GM15510 (cell line): ENCODE results near the gene PFN3.

Experiments
- POLR2A ChIP-seq: IDR thresholded peaks from 3 replicates; pipeline ENCODE4 v1.6.1; 2011; ENCODE audit warnings: borderline replicate concordance; ENCODE audit not compliant: insufficient read length; ENCODE audit errors: extremely low read depth

PFN3 gene

DNA sequence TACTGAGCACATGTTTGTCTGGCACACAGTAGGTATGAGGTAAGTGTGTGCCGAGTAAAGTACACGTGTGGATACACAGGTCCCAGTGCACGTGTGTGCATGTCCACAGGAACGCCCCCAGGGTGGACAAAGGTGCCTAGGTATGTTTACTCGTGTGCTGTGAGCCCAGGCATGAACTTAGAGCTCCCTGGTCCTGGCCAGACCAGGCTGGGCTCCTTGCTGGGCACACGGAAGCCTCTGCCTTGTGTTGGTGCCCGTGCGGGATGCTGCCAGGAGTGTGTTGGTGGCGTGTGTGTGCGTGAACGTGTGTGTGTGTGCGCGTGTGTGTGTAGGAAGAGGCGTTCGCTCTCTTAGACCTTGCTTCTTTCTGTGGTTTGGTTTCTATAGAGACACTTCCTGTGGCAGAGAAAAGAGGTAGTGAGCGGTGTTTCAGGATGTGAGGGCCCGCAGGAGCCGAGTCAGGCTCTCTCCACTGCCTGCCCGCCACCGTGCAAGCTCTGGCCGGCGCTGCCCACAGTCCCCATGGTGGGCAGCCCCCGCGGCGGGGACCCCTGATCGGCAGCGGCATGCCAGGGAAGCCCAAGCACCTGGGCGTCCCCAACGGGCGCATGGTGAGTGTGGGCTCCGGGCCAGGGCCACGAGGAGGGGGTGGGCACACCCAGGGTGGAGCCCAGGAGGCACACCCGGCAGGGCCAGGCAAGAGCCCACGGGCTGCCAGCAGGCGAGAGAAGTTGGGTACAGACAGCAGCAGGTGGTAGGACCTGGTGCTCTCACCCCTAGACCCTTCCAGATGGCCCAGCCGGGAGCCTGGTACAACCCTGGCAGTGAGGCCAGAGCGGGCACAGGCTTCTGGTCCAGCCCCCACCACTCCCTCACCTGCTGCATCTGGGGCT lies 42.8 kb downstream of the PFN3 start, which contains the start of gene RGS14:
RGS14 (plus strand) TSS at position 466 of the 893 bp plus-strand sequence; CDS start at position 567, 101 bp downstream.
- TF ChIP-seq POLR2A, result peak; percentile 73

DNA sequence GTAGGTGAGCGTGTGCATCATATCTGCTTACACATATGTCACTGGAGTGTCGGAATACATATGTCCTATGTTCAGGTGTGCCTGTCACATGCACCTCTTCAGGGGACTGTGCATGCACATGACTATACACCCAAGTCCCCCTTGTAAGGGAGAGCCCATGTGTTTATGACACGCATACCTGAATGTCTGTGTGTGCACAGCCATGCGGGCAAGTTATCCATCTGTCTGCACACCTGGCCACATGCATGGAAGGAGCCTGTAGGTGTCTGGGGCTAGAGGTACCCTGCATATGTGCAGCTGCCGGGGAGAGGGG lies 43.4 kb downstream of the PFN3 start:
- no peak for TF ChIP-seq POLR2A

DNA sequence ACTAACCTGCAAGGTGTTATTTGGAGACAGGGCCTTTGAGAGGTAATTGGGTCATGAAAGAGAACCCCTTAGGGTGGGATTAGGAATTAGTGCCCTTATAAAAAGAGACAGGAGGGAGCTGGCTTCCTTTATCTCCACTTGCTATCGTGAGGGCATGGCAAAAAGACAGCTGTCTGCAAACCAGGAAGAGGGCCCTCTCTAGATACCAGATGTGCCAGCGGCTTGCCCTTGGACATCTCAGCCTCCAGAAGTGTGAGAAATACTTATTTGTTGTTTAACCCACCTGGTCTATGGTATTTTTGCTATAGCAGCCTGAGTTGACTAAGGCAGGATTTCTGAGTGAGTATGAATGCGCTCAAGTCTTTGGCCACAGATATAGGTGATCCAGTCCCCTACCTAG lies 43.7 kb downstream of the PFN3 start:
- no peak for TF ChIP-seq POLR2A

DNA sequence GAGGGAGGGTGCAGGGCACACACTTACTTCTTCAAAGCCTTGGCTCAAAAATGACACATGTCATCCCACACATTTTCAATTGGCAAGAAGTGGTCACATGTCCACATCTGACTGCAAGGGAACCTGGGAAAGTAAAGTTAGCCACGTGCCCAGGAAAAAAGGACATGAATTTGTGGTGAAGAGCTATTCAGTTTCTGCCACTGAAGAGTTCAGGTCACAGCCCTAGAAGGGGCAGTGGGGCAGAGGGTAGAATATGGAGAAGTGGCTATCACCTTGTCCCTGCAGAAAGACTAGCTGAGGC lies 44.6 kb downstream of the PFN3 start:
- TF ChIP-seq POLR2A, result no peak

DNA sequence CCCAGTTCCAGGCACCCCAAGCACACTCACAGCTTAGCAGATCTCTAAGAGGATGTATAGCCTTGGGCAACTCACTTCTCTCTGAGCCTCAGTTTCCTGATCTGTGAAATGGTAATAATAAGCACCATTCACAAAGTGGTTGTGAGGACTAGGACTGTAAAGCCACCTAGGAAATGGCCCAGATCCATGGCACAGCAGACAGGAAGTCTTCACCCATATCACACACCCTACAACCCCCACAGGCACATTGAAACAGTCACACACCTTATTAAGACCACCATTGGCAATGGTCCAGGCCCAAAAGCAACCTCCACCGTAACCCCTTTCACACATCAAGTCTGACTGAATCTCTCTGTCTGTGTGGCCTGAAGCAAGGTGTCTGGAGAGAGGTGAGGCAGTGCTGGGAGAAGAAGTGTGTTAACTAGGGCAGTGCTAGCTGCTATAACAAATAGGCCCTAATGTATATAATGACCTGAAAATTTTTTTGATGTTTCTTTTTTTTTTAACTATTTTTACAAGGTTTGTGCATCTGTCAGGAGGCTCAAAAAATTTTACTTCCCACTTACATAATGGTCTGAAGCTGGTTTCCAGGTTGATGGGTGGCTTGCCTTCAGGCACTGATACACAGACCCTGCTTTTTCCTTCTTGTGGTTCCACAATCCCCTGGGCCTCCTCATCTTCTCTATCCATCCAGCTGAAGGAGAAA lies 45.1 kb downstream of the PFN3 start:
- TF ChIP-seq POLR2A, result no peak

DNA sequence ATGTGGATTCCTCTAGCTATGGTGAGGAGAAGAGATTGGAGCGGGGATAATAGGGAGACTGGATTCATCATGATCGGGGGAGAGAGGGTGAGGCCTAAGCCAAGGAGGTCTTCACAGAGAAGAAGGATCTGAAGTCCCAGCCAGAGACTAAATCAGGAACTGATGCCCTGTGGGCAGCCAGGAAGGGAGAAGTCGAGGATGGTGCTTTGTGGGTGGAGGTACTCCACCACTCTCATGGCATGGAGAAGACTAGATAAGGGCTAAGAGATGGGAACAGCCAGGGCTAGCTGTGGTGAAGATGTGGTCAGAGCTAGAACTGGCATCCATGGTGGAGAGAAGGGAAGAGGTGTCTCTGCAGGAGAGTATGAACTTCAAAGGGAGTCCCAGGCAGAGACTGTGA lies 45.8 kb downstream of the PFN3 start:
- no peak for TF ChIP-seq POLR2A

GRCh38 chr5:177354256-177354655 lies 46.2 kb downstream of the PFN3 start:
- no peak for TF ChIP-seq POLR2A

- no peak for TF ChIP-seq POLR2A
Observed at GRCh38 chr5:177353093-177353492, 47.4 kb downstream of the PFN3 start.

DNA sequence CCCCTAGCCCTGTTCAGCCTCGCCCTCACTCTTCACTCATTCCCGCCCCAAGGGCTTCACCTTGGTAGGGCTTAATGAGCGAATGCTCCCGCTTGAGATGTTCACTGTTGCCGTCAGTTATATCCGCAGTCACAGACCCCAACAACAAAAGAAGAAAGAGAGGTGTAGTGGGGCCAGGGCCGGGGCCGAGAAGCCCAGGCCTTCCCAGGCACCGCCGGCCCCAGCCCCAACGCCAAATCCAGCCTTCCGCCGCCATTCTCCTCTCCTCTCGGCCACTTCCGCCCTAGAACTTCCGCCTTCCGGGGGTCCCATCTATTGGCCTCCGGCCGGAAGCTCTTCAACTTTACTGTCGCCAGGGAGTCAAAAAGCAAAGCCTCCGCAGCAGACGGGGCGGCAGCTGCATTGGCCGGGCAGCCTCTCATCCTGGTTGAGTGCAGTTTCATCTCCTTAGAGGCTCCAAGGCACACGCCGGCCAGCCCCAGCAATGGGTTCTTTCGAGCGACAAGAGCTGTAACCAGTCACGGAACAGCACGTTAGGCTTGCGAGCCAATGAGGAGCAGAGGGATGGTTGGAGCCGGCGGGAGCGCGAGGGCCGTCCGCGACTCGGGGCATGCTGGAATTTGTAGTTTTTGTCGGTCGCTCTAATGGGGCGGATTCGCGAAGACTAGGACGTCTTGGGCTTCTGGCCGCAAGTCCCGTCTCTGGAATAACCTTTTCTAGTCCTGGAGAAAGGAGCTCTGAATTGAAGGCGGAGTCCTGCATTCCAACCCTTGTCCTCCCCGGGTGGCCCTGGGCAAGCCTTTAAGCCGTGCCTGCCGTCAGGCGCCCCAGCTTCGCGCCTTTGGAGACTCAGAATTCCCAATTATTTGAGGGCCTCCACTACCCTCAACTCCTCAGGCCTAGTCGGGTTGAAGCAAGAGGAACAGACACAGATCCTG lies 48.8 kb downstream of the PFN3 start, which contains the start of gene LMAN2:
LMAN2 (minus strand) TSS at position 277 of the 938 bp plus-strand sequence; CDS start at position 256, 21 bp downstream.
- peak; percentile 83 for TF ChIP-seq POLR2A

DNA sequence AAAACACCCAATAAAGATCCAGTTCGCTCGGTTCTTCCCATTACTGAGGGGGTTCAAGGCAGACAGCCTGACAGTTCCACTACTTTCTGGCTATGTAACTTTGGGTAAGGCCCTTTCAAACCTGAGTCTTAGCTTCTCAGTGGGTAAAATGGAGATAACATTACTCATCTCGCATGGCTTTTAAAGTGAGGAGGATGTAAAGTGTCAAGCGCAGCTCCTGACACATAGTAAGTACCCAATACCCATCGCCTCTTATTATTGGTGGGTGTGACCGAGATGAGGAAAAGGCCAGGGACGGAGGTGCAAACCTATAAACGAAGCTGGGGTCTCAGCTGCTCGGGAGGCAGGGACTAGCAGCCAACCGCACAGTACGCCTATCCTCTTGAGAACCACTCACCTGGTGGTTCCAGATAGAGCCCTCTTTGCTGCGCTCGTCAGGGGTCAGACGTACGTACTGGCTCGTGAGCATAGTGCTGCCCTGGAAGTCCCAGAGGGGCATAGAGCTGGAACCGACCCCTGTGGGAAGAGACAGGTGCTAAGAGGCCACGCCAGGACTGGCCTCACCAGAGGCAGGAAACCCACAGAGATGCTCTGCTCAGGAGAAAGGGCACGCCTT lies 49.6 kb downstream of the PFN3 start:
- no peak for TF ChIP-seq POLR2A
